Uterus (tissue), 4 donors: Measurements from ENCODE around the gene KCNQ1. TPM values are rescaled to one million over a fixed set of nuclear protein-coding genes. Genes with fewer than 3 reads are reported as not detected.

Experiments
- DNase-seq, 2 donors: peaks; one replicate each; pipeline ENCODE4 v3.0.0-alpha.2; 2019 to 2020
- H3K27ac ChIP-seq, 2 donors: fragments of 200-600 bp; sonication (generic); 1 replicate in 1 of 2; 2 replicates in 1 of 2; pipeline ENCODE4 v1.5.1; 2016 to 2018
- H3K27me3 ChIP-seq, 2 donors: fragments of 200-600 bp; sonication (generic); one replicate each; pipeline ENCODE4 v1.5.1; 2018 to 2019; ENCODE audit warnings: control low read depth in 1 of 2
- H3K36me3 ChIP-seq, 2 donors: fragments of 200-600 bp; sonication (generic); one replicate each; pipeline ENCODE4 v1.5.1; 2019; ENCODE audit warnings: control low read depth in 1 of 2
- H3K4me1 ChIP-seq, 2 donors: fragments of 200-600 bp; sonication (generic); one replicate each; pipeline ENCODE4 v1.5.1; 2018 to 2019; ENCODE audit warnings: control low read depth in 1 of 2
- H3K4me3 ChIP-seq, 2 donors: fragments of 200-600 bp; sonication (generic); 1 replicate in 1 of 2; 2 replicates in 1 of 2; pipeline ENCODE4 v1.5.1; 2018 to 2019; ENCODE audit warnings: mild to moderate bottlenecking in 1 of 2
- H3K9me3 ChIP-seq, 2 donors: fragments of 200-600 bp; sonication (generic); one replicate each; pipeline ENCODE4 v1.5.1; 2019; ENCODE audit warnings: control low read depth in 1 of 2
- POLR2A ChIP-seq, 2 donors: fragments of 450-650 bp; IDR thresholded peaks; one replicate each; pipeline ENCODE4 v1.6.1; 2016; ENCODE audit warnings: antibody characterized with exemption in 2 of 2, mild to moderate bottlenecking in 1 of 2, moderate library complexity in 1 of 2
- intact Hi-C: fragments of 100-400 bp; cut with DNase I; formaldehyde crosslinking; loops from one replicate; pipeline ENCODE4 v1.15.1; 2023; ENCODE audit warnings: low total_unique reads
- total RNA-seq, 4 donors: library from RNA; depleted of rRNA in 3 of 4; stranded (reverse); fragments of >200 nt in 3 of 4; gene quantifications; one replicate each; pipeline versions ENCODE4 v1.1.0 to v1.2.4, GENCODE V29; 2014 to 2023
- TF ChIP-seq, protein P1 (sequence below), 4 experiments: fragments of 200-600 bp in 2 of 4; fragments of 450-650 bp in 2 of 4; sonication (generic) in 2 of 4; IDR thresholded peaks; one replicate each; pipeline ENCODE4 v1.5.1; 2016 to 2019; ENCODE audit warnings: antibody characterized with exemption in 4 of 4, mild to moderate bottlenecking in 2 of 4, moderate library complexity in 1 of 4
- donor health status: DM: yes; HTN: yes; CAD: no.

Gene KCNQ1
- total RNA-seq, 4 donors from 2014 or later, result 2.6 to 10.4 (median 5.4) TPM

DNA sequence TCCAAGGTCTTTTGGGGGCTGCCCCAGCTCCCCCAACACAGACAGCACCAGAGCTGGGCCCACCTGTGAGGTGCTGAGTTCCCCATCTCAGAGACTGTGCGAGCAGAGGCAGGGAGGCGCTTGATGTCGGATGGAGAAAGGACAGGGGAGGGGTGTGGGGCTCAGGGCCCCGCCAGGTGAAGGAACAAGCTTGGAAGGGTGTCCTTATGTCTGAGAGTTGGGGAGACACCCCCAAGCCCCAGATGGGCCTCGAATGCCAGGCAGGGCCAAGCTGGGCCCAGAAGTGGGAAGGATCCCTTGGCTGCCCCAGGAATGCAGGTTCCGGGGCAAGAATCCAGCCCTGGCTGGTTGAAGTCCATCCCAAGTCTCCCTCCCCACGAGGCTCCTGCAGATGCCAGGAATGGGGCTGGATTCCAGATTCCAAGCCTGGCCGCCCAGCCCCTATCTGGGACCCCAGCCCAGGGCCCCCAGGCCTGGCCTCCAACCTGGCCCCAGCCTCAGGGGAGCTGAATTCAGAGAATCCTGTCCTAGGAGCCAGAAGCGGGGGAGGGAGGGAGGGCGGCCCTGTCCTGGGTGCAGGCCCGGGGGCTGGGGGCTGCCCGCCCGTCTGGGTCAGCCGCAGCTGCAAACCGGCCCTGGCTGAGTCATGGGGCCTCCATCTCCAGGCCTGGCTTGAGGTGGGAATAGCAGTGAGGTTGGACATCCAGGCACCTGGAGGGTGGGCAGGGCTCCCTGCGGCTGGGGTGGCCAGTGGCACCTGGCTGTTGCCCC lies 389.9 kb downstream of the KCNQ1 start:
- TF ChIP-seq, protein P1, sequence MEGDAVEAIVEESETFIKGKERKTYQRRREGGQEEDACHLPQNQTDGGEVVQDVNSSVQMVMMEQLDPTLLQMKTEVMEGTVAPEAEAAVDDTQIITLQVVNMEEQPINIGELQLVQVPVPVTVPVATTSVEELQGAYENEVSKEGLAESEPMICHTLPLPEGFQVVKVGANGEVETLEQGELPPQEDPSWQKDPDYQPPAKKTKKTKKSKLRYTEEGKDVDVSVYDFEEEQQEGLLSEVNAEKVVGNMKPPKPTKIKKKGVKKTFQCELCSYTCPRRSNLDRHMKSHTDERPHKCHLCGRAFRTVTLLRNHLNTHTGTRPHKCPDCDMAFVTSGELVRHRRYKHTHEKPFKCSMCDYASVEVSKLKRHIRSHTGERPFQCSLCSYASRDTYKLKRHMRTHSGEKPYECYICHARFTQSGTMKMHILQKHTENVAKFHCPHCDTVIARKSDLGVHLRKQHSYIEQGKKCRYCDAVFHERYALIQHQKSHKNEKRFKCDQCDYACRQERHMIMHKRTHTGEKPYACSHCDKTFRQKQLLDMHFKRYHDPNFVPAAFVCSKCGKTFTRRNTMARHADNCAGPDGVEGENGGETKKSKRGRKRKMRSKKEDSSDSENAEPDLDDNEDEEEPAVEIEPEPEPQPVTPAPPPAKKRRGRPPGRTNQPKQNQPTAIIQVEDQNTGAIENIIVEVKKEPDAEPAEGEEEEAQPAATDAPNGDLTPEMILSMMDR (IDR thresholded peaks at IDR 0.05), result no peak
- TF ChIP-seq POLR2A (IDR thresholded peaks at IDR 0.05), result no peak
- DNase-seq, result peak in 1 of 2 donors; percentile 40
- H3K27me3 ChIP-seq, result no peaks in the 10 kb centered on the region
- no peak overlapping the region for H3K4me3 ChIP-seq
- no peaks in the 10 kb centered on the region for H3K9me3 ChIP-seq
- H3K4me1 ChIP-seq, result peaks cover 0 to 5% of the 10 kb centered on the region in 2 donors
- intact Hi-C loops, result no loop called here
- H3K36me3 ChIP-seq, result no peaks in the 10 kb centered on the region
- peak overlapping the region in 1 of 2 donors; percentile 7 for H3K27ac ChIP-seq

DNA sequence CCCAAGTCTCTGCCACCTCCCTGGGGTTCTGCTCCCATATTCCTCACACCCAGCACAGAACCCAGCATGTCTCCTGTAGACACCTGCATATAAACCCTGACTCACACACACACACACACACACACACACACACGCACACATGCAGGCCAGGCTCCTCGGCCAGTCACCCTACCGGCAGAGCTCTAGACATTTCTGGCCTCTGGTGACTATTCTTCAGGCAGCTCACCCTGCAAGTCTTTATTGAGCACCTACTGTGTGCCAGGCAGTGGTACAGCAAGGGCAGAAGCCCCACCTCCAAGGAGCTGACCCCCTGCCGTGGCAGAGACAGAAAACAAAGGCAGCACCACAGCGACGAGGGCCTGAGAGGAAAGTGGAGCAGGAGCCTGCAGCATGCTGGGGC lies 390.5 kb downstream of the KCNQ1 start:
- no peak overlapping the region for H3K4me3 ChIP-seq
- no peak overlapping the region for H3K27ac ChIP-seq
- H3K9me3 ChIP-seq, result no peaks in the 10 kb centered on the region
- intact Hi-C loops, result no loop called here
- no peak for TF ChIP-seq POLR2A (IDR thresholded peaks at IDR 0.05)
- no peaks in the 10 kb centered on the region for H3K27me3 ChIP-seq
- no peaks in the 10 kb centered on the region for H3K36me3 ChIP-seq
- no peak for DNase-seq
- peaks cover 0 to 5% of the 10 kb centered on the region in 2 donors for H3K4me1 ChIP-seq

DNA sequence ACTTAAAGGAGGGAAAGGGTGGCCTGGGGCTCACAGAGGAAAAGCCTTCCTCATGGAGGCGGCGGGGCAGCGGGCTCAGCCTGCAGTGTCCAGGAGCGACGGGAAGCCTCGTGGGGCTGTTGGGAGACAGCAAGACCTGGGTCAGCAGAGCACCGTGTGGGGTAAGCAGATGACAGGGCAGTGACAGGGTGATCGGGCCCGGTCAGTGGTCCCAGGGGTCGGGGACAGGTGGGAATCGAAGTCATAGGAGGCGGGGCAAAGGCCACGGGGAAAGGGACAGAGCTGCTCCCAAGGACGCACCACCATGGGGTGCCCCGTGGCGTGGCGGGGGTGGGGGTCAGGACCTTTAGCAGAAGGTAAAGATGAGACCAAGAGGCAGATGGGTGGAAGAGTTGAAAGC lies 390.9 kb downstream of the KCNQ1 start:
- no peak for DNase-seq
- TF ChIP-seq, protein P1 (IDR thresholded peaks at IDR 0.05), result no peak
- TF ChIP-seq POLR2A (IDR thresholded peaks at IDR 0.05), result no peak
- intact Hi-C loops, result no loop called here
- Histone ChIP-seq H3K4me1 (peaks cover 0 to 5% of the 10 kb centered on the region in 2 donors), H3K4me3 (no peak overlapping the region), H3K27ac (no peak overlapping the region), H3K9me3 (no peaks in the 10 kb centered on the region), H3K36me3 (no peaks in the 10 kb centered on the region), H3K27me3 (no peaks in the 10 kb centered on the region)

DNA sequence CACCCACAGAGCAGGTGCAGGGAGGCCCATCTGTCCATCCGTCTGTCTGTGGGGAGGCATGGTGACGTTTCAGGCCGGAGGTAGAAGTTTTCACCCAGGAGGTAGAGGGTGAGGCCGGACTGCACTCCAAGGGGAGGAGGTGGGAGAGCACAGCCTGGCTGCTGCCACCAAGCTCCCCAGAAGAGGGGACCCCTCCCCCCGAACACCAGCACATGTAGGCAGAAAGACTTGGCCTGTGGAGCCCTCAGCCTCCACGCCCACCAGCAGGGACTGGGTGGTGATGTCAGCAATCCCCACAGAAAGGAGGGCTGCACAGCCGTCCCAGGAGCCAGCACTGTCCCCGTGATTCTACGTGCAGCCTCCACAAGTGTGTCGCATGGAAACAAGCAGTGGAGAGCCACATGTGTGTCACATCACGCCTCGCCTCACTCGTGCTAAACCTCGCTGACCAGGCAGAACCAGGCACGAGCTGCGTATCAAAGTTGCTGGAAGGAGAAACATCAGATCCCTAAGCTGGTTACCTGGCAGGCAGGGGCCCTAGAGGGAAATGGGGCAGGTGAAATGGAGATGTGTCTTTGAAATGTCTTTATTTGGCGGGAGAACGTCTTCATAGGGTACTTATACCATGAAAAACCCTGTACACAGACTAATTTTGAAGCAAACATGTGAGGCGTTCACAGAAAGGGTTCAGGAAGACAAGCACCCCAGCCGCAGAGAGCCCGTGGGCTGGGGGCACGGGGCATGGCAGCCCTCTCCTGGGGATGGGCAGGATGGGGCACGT lies 391.7 kb downstream of the KCNQ1 start:
- intact Hi-C loops, result no loop called here
- H3K4me1 ChIP-seq, result peaks cover 0 to 5% of the 10 kb centered on the region in 2 donors
- H3K9me3 ChIP-seq, result no peaks in the 10 kb centered on the region
- no peaks in the 10 kb centered on the region for H3K27me3 ChIP-seq
- H3K27ac ChIP-seq, result no peak overlapping the region
- H3K36me3 ChIP-seq, result no peaks in the 10 kb centered on the region
- DNase-seq, result no peak
- no peak overlapping the region for H3K4me3 ChIP-seq
- TF ChIP-seq POLR2A (IDR thresholded peaks at IDR 0.05), result no peak
- TF ChIP-seq, protein P1 (IDR thresholded peaks at IDR 0.05), result no peak

DNA sequence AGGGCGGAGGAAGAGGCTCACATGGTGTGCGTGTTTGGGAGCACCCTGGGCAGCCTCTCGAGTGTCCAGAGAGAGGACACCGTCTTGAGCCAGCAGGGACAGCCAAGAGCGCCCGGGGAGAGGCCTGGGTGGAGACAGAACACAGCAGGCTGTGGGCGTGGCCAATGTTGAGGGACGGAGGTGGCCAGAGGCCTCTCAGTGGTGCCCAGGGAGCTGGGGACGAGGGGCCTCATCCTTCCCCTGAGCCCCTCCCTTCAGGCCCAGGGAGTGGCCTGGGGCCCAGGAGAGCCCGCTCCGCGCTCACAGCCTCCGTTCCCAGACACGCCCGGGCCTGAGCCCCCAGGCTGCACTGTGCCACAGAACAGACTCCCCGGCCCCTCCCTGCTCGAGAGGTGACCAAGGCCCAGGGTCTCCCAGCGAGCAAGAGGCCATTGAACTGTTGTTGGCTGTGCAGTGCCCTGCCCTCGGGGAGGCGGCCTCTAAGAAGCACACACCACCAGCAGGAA lies 392.3 kb downstream of the KCNQ1 start:
- no peak overlapping the region for H3K4me3 ChIP-seq
- no peaks in the 10 kb centered on the region for H3K27me3 ChIP-seq
- peak; percentile 61 to 72 for DNase-seq
- no peaks in the 10 kb centered on the region for H3K9me3 ChIP-seq
- no peak overlapping the region for H3K27ac ChIP-seq
- intact Hi-C loops, result no loop called here
- H3K36me3 ChIP-seq, result no peaks in the 10 kb centered on the region
- peaks cover 0 to 5% of the 10 kb centered on the region in 2 donors for H3K4me1 ChIP-seq
- no peak for TF ChIP-seq POLR2A (IDR thresholded peaks at IDR 0.05)
- TF ChIP-seq, protein P1 (IDR thresholded peaks at IDR 0.05), result peak in 2 of 4 experiments; percentile 6 to 44
